ENCODE data around the gene GXYLT2. TPM values are rescaled to one million over a fixed set of nuclear protein-coding genes. Genes with fewer than 3 reads are reported as not detected.

Gene GXYLT2
- total and polyA plus RNA-seq, 2 donors (not counting 1 experiment from before 2014, with no cell fraction given): not detected

DNA sequence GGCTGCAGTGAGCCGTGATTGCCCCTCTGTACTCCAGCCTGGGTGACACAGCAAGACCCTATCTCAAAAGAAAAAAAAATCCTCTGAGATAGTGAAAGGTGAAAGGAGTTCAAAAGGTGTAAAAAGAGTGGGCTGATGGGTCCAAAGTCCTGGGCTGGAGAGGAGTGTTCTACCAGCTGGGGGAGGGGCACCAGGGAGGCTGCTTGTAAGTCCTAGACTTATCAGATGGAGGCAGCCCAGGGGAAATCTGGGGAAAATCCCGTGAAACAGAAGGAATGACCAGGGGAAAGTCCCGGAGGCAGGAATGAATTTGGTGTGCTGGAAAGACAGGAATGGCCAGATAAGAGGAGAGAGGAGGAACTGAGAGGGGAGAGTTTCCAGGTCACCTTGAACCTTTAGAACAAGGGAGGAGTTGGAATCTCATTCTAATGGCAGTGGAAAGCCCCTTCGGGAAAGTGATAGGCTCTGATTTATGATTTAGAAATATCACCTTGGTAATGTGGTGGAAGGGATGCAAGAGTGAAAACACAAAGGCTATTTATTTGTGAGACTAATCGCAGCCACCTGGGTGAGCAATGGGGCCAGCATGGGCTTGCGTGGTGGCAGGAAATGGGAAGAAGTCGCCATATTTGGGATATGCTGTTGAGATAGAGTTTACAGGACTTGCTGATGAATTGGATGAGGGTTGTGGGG lies 85.3 kb downstream of the GXYLT2 start:
- ChIA-PET POLR2A (no interaction called here), CTCF (interaction anchor here (0.7 kb wide), 1 partner anchor 26 kb away, joined by 5 read pairs; no protein-coding TSS in a partner anchor)
- Histone ChIP-seq H3K9me3 (ENCODE audit: control extremely low read depth in 1 of 3, control insufficient read depth in 2 of 3, insufficient read depth in 1 of 3, low read length in 2 of 3) (no peaks in the 10 kb centered on the region), H3K36me3 (replicated peaks in 1 of 2; ENCODE audit: control extremely low read depth in 1 of 2, control insufficient read depth in 1 of 2, extremely low read depth in 1 of 2, insufficient read depth in 2 of 2, low read length in 1 of 2) (no peaks in the 10 kb centered on the region), H3K27ac (ENCODE audit: low read length in 2 of 2) (no peak overlapping the region), H4K20me1 (ENCODE audit: control insufficient read depth, insufficient read depth, low read length, poor library complexity, severe bottlenecking) (no peaks in the 10 kb centered on the region), H3K4me1 (ENCODE audit: control insufficient read depth in 2 of 2, insufficient read depth in 2 of 2, low read length in 2 of 2) (no peaks in the 10 kb centered on the region), H3K27me3 (replicated peaks in 1 of 4; ENCODE audit: control extremely low read depth in 1 of 4, control insufficient read depth in 3 of 4, insufficient read depth in 4 of 4, low read length in 3 of 4) (peaks cover 0 to 3% (median 0%) of the 10 kb centered on the region in 4 experiments), H3K9ac (ENCODE audit: low read length) (no peak overlapping the region), H3K4me2 (replicated peaks; ENCODE audit: low read depth, low read length, poor library complexity, severe bottlenecking) (no peak overlapping the region), H3K79me2 (ENCODE audit: control insufficient read depth, insufficient read depth, low read length) (no peaks in the 10 kb centered on the region), H2AFZ (ENCODE audit: insufficient read depth, low read depth, low read length, poor library complexity, severe bottlenecking) (no peak overlapping the region), H3K4me3 (ENCODE audit: control extremely low read depth in 1 of 5, extremely low read depth in 1 of 5, insufficient read depth in 1 of 5, low read depth in 2 of 5, low read length in 4 of 5) (no peak overlapping the region)
- TF ChIP-seq, protein P1, sequence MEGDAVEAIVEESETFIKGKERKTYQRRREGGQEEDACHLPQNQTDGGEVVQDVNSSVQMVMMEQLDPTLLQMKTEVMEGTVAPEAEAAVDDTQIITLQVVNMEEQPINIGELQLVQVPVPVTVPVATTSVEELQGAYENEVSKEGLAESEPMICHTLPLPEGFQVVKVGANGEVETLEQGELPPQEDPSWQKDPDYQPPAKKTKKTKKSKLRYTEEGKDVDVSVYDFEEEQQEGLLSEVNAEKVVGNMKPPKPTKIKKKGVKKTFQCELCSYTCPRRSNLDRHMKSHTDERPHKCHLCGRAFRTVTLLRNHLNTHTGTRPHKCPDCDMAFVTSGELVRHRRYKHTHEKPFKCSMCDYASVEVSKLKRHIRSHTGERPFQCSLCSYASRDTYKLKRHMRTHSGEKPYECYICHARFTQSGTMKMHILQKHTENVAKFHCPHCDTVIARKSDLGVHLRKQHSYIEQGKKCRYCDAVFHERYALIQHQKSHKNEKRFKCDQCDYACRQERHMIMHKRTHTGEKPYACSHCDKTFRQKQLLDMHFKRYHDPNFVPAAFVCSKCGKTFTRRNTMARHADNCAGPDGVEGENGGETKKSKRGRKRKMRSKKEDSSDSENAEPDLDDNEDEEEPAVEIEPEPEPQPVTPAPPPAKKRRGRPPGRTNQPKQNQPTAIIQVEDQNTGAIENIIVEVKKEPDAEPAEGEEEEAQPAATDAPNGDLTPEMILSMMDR (IDR thresholded peaks at IDR 0.05): no peak
- TF ChIP-seq EZH2 (IDR thresholded peaks at IDR 0.05; ENCODE audit: borderline replicate concordance, insufficient read depth, low read depth, low read length, poor library complexity, severe bottlenecking): no peak
- ATAC-seq (ENCODE audit: low read depth): no peak
- peaks cover 14% of the 10 kb centered on the region for H3K27me3 Mint-ChIP-seq
- intact Hi-C loops (cut with micrococcal nuclease): no loop called here
- H3K4me3 Mint-ChIP-seq: no peak overlapping the region
- no peaks in the 10 kb centered on the region for H3K9me3 Mint-ChIP-seq (ENCODE audit: insufficient read depth)
- 75% methylated on average over 6 of the region's 7 CpGs for WGBS (ENCODE audit: insufficient coverage)
- no peaks in the 10 kb centered on the region for H3K4me1 Mint-ChIP-seq
- no peak overlapping the region for H3K27ac Mint-ChIP-seq
- DNase-seq: no peak

DNA sequence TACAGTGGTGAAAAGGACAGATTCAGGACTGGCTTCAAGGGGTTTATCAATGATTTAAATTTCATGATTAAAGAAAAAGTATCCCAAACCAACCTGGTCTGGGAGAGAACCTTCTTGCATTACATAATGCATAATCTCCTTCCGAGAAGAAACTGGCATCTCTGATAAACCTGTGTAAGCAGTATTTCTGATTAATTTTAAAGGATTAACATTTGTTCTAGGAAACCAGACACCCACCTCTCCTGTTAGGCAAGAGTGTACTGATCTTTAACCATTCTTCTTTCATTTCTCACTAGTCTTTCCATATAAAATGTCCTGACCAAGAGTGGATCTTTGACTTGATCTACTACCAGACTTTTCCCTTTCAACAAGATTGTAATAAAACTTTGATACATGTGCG lies 85.9 kb downstream of the GXYLT2 start:
- no peaks in the 10 kb centered on the region for H4K20me1 ChIP-seq (ENCODE audit: control insufficient read depth, insufficient read depth, low read length, poor library complexity, severe bottlenecking)
- no peaks in the 10 kb centered on the region for H3K9me3 ChIP-seq (ENCODE audit: control extremely low read depth in 1 of 3, control insufficient read depth in 2 of 3, insufficient read depth in 1 of 3, low read length in 2 of 3)
- H3K9ac ChIP-seq (ENCODE audit: low read length): no peak overlapping the region
- Mint-ChIP-seq H3K27ac (no peak overlapping the region), H3K9me3 (ENCODE audit: insufficient read depth) (no peaks in the 10 kb centered on the region), H3K4me1 (no peaks in the 10 kb centered on the region), H3K4me3 (no peak overlapping the region), H3K27me3 (peaks cover 14% of the 10 kb centered on the region)
- H3K4me1 ChIP-seq (ENCODE audit: control insufficient read depth in 2 of 2, insufficient read depth in 2 of 2, low read length in 2 of 2): no peaks in the 10 kb centered on the region
- ATAC-seq (ENCODE audit: low read depth) (no peak), DNase-seq (no peak)
- H3K4me3 ChIP-seq (ENCODE audit: control extremely low read depth in 1 of 5, extremely low read depth in 1 of 5, insufficient read depth in 1 of 5, low read depth in 2 of 5, low read length in 4 of 5): no peak overlapping the region
- H3K4me2 ChIP-seq (replicated peaks; ENCODE audit: low read depth, low read length, poor library complexity, severe bottlenecking): no peak overlapping the region
- POLR2A ChIA-PET: no interaction called here
- peaks cover 0 to 3% (median 0%) of the 10 kb centered on the region in 4 experiments for H3K27me3 ChIP-seq (replicated peaks in 1 of 4; ENCODE audit: control extremely low read depth in 1 of 4, control insufficient read depth in 3 of 4, insufficient read depth in 4 of 4, low read length in 3 of 4)
- CTCF ChIA-PET: no interaction called here
- intact Hi-C loops (cut with micrococcal nuclease): no loop called here
- H3K36me3 ChIP-seq (replicated peaks in 1 of 2; ENCODE audit: control extremely low read depth in 1 of 2, control insufficient read depth in 1 of 2, extremely low read depth in 1 of 2, insufficient read depth in 2 of 2, low read length in 1 of 2): no peaks in the 10 kb centered on the region
- no CpG with 5 or more reads among the region's 2 CpGs for WGBS (ENCODE audit: insufficient coverage)
- no peak overlapping the region for H2AFZ ChIP-seq (ENCODE audit: insufficient read depth, low read depth, low read length, poor library complexity, severe bottlenecking)
- H3K27ac ChIP-seq (ENCODE audit: low read length in 2 of 2): no peak overlapping the region
- no peaks in the 10 kb centered on the region for H3K79me2 ChIP-seq (ENCODE audit: control insufficient read depth, insufficient read depth, low read length)
- TF ChIP-seq EZH2 (IDR thresholded peaks at IDR 0.05; ENCODE audit: borderline replicate concordance, insufficient read depth, low read depth, low read length, poor library complexity, severe bottlenecking): no peak
- TF ChIP-seq, protein P1 (IDR thresholded peaks at IDR 0.05): no peak

Measured in B cell (primary cell).